B cell (primary cell): ENCODE measurements around the gene NR5A2. TPM values are rescaled to one million over a fixed set of nuclear protein-coding genes. Genes with fewer than 3 reads are reported as not detected.

Experiments
- ATAC-seq: fragments of 200-7000 bp; cut with Tn5 transposase; one replicate; pipeline ENCODE4 v1.10.0; 2021; ENCODE audit warnings: low read depth, mild to moderate bottlenecking, moderate number of reproducible peaks, moderate library complexity
- CTCF ChIA-PET: fragments of 350-600 bp; sonication (Branson Sonifier 250); formaldehyde crosslinking; loops from one replicate; lab custom pipeline; 2021; ENCODE audit warnings: antibody characterized with exemption, inconsistent platforms; lab: Charles Lee
- POLR2A ChIA-PET: fragments of 350-600 bp; sonication (Branson Sonifier 250); formaldehyde crosslinking; loops from one replicate; lab custom pipeline; 2021; ENCODE audit warnings: antibody characterized with exemption; lab: Charles Lee
- DNase-seq: peaks from one replicate; pipeline ENCODE4 v3.0.0; 2013
- H2AFZ ChIP-seq: 2 replicates; pipeline ENCODE4 v1.6.1; 2012; ENCODE audit warnings: mild to moderate bottlenecking, low read depth, low read length; ENCODE audit not compliant: insufficient read depth, poor library complexity, severe bottlenecking
- H3K27ac ChIP-seq, 2 donors: 1 replicate in 1 of 2; 2 replicates in 1 of 2; pipeline ENCODE4 v1.5.1; 2012 to 2013; ENCODE audit warnings: low read length in 2 of 2, mild to moderate bottlenecking in 2 of 2, moderate library complexity in 1 of 2
- H3K27me3 ChIP-seq, 4 experiments: fragments of 200-600 bp in 1 of 4; sonication (generic) in 1 of 4; replicated peaks in 1 of 4; 1 replicate in 2 of 4; 2 replicates in 2 of 4; pipeline versions ENCODE4 v1.6.1 to v1.7.0; 2013 to 2016; ENCODE audit warnings: low read length in 3 of 4, mild to moderate bottlenecking in 2 of 4, mixed read lengths in 1 of 4, moderate library complexity in 1 of 4; ENCODE audit not compliant: insufficient read depth in 4 of 4, control insufficient read depth in 3 of 4; ENCODE audit errors: control extremely low read depth in 1 of 4
- H3K36me3 ChIP-seq, 2 experiments: replicated peaks in 1 of 2; 1 replicate in 1 of 2; 2 replicates in 1 of 2; pipeline versions ENCODE4 v1.6.1 to v1.7.1; 2013; ENCODE audit warnings: low read length in 1 of 2; ENCODE audit not compliant: insufficient read depth in 2 of 2, control insufficient read depth in 1 of 2; ENCODE audit errors: control extremely low read depth in 1 of 2, extremely low read depth in 1 of 2
- H3K4me1 ChIP-seq, 2 donors: fragments of 200-600 bp in 1 of 2; sonication (generic) in 1 of 2; 1 replicate in 1 of 2; 2 replicates in 1 of 2; pipeline versions ENCODE4 v1.5.1 to v1.6.1; 2013 to 2017; ENCODE audit warnings: low read length in 2 of 2; ENCODE audit not compliant: control insufficient read depth in 2 of 2, insufficient read depth in 2 of 2
- H3K4me2 ChIP-seq: replicated peaks from 2 replicates; pipeline ENCODE3; 2012; ENCODE audit warnings: mild to moderate bottlenecking, low read depth, low read length; ENCODE audit not compliant: poor library complexity, severe bottlenecking
- H3K4me3 ChIP-seq, 5 experiments: fragments of 200-600 bp in 1 of 5; sonication (generic) in 1 of 5; 1 replicate in 3 of 5; 2 replicates in 2 of 5; pipeline versions ENCODE4 v1.5.1 to v1.7.0; 2011 to 2016; ENCODE audit warnings: low read length in 4 of 5, mild to moderate bottlenecking in 4 of 5, low read depth in 2 of 5, control low read depth in 1 of 5, moderate library complexity in 1 of 5; ENCODE audit not compliant: insufficient read depth in 1 of 5; ENCODE audit errors: control extremely low read depth in 1 of 5, extremely low read depth in 1 of 5
- H3K79me2 ChIP-seq: fragments of 200-600 bp; sonication (generic); one replicate; pipeline ENCODE4 v1.6.0; 2016; ENCODE audit warnings: low read length; ENCODE audit not compliant: control insufficient read depth, insufficient read depth
- H3K9ac ChIP-seq: fragments of 200-600 bp; sonication (generic); 2 replicates; pipeline ENCODE4 v1.6.1; 2017; ENCODE audit warnings: mild to moderate bottlenecking, low read length, moderate library complexity
- H3K9me3 ChIP-seq, 3 donors: one replicate each; pipeline versions ENCODE4 v1.6.1 to v1.7.1; 2013; ENCODE audit warnings: low read length in 2 of 3; ENCODE audit not compliant: control insufficient read depth in 2 of 3, insufficient read depth in 1 of 3; ENCODE audit errors: control extremely low read depth in 1 of 3
- H4K20me1 ChIP-seq: 2 replicates; pipeline ENCODE4 v1.6.0; 2012; ENCODE audit warnings: mild to moderate bottlenecking, low read length; ENCODE audit not compliant: insufficient read depth, control insufficient read depth, poor library complexity, severe bottlenecking
- H3K27ac Mint-ChIP-seq: one replicate; pipeline ENCODE4 v1.8.0; 2021; ENCODE audit warnings: mixed read lengths
- H3K27me3 Mint-ChIP-seq: one replicate; pipeline ENCODE4 v1.8.0; 2021; ENCODE audit warnings: mixed read lengths
- H3K4me1 Mint-ChIP-seq: one replicate; pipeline ENCODE4 v1.8.0; 2021; ENCODE audit warnings: mixed read lengths
- H3K4me3 Mint-ChIP-seq: one replicate; pipeline ENCODE4 v1.8.0; 2021; ENCODE audit warnings: mixed read lengths
- H3K9me3 Mint-ChIP-seq: one replicate; pipeline ENCODE4 v1.8.0; 2022; ENCODE audit warnings: mixed read lengths; ENCODE audit not compliant: insufficient read depth
- CTCF ChIP-seq: fragments of 200-600 bp; IDR thresholded peaks from one replicate; pipeline ENCODE4 v1.8.0; 2022; ENCODE audit warnings: antibody characterized with exemption, mild to moderate bottlenecking
- EZH2 ChIP-seq: IDR thresholded peaks from 2 replicates; pipeline ENCODE4 v1.6.1; 2012; ENCODE audit warnings: borderline replicate concordance, low read depth, mild to moderate bottlenecking, moderate library complexity, low read length; ENCODE audit not compliant: insufficient read depth, poor library complexity, severe bottlenecking
- WGBS: methylation state at CpG from one replicate; pipeline ENCODE4 v1.1.5; 2013; ENCODE audit warnings: missing lambda C conversion rate; ENCODE audit not compliant: insufficient coverage; 5-methylcytosine and 5-hydroxymethylcytosine counted together
- intact Hi-C: fragments of 100-400 bp; cut with micrococcal nuclease; formaldehyde crosslinking; loops from one replicate; pipeline ENCODE4 v1.10.0; 2022
- polyA plus RNA-seq: library from polyadenylated mRNA; depleted of rRNA; stranded (reverse); fragments of >200 nt; gene quantifications from 2 replicates; pipeline ENCODE4 v1.2.3, GENCODE V29; 2012
- total RNA-seq, 2 donors: library from RNA; stranded (reverse); fragments of 120-200 nt in 1 of 2; gene quantifications; 1 replicate in 1 of 2; 2 replicates in 1 of 2; pipeline versions ENCODE4 v1.2.3 to v1.2.4, GENCODE V29; 2013 to 2022

The NR5A2 gene
- total and polyA plus RNA-seq, 2 donors (not counting 1 experiment from before 2014, with no cell fraction given), result 0.07 TPM; not detected in 1

DNA sequence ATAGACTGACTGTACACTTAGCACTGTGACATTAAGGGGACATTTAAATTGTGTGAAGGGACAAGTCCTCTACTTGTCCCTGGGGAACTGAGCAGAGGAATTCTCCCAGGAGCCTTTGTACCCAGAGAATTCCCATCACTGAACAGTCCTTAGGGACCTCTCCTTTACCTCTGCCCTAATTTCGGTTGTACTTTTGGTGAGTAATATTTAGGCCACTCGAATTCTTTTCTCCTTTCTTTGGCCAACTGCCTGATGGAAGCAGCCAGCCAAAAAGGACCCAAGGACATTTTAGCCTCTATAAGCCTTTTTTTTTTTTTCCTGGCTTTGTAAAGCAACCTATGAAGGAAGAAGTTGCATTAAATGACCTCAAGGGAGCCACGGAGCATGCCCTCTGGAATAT lies 71.5 kb downstream of the NR5A2 start:
- no peak for DNase-seq
- TF ChIP-seq CTCF (no peak), EZH2 (no peak)
- no peak for ATAC-seq
- POLR2A ChIA-PET, result interaction anchor here (0.6 kb wide), 1 partner anchor 49 kb away, joined by 8 read pairs; no protein-coding TSS in a partner anchor
- Histone ChIP-seq H2AFZ (no peak overlapping the region), H3K4me1 (no peaks in the 10 kb centered on the region), H3K9me3 (no peaks in the 10 kb centered on the region), H4K20me1 (no peaks in the 10 kb centered on the region), H3K79me2 (no peaks in the 10 kb centered on the region), H3K27me3 (no peaks in the 10 kb centered on the region), H3K36me3 (no peaks in the 10 kb centered on the region), H3K4me2 (no peak overlapping the region), H3K4me3 (no peak overlapping the region), H3K9ac (no peak overlapping the region), H3K27ac (no peak overlapping the region)
- peaks cover 10% of the 10 kb centered on the region for H3K27me3 Mint-ChIP-seq
- no peaks in the 10 kb centered on the region for H3K9me3 Mint-ChIP-seq
- intact Hi-C loops, result no loop called here
- 87% methylated on average over 3 of the region's 3 CpGs for WGBS
- H3K4me3 Mint-ChIP-seq, result no peak overlapping the region
- H3K27ac Mint-ChIP-seq, result no peak overlapping the region
- CTCF ChIA-PET, result interaction anchor here (1.3 kb wide), 1 partner anchor 389 kb away, joined by 3 read pairs; no protein-coding TSS in a partner anchor
- H3K4me1 Mint-ChIP-seq, result no peaks in the 10 kb centered on the region

DNA sequence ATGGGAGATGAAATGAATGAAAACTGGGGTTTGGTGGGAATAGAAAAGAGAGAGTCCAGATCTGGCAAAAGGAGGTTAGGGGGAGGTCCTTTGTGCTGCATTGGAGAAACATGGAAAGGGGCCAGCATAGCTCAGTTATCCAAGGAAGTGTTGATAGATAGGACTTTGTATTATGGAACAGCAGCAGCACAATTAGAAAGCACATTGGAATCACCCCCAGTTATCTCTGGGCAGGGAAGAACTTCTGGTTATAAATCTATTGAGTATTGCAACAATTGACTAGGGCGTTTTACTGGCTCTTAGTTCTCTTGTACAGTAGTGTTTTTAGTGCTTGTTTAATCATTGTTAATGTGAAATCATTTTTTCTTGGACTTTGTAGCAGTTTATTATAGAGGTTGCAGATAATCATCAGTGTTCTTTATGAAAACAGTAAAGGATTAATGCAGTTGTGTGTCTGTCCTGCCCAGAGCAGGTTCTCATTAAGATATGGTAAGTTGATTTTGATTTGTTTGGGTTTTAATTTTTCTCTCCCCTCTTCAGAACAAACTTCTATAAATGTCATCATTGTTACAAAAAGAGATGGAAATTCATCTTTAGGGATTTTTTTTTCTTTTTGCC lies 76.6 kb downstream of the NR5A2 start:
- peaks cover 12% of the 10 kb centered on the region for H3K27me3 Mint-ChIP-seq
- H3K9ac ChIP-seq, result no peak overlapping the region
- H3K9me3 Mint-ChIP-seq, result no peaks in the 10 kb centered on the region
- no peak overlapping the region for H3K4me3 ChIP-seq
- H3K9me3 ChIP-seq, result no peaks in the 10 kb centered on the region
- CTCF ChIA-PET, result no interaction called here
- H3K27me3 ChIP-seq, result no peaks in the 10 kb centered on the region
- TF ChIP-seq EZH2 (no peak), CTCF (no peak)
- no peak overlapping the region for H3K27ac ChIP-seq
- H3K79me2 ChIP-seq, result no peaks in the 10 kb centered on the region
- ATAC-seq, result no peak
- WGBS, result 60% methylated on average over 1 of the region's 1 CpG
- no peak overlapping the region for H3K27ac Mint-ChIP-seq
- no peak overlapping the region for H3K4me3 Mint-ChIP-seq
- DNase-seq, result no peak
- H3K4me1 Mint-ChIP-seq, result peaks cover 5% of the 10 kb centered on the region
- H4K20me1 ChIP-seq, result no peaks in the 10 kb centered on the region
- no peak overlapping the region for H2AFZ ChIP-seq
- intact Hi-C loops, result no loop called here
- POLR2A ChIA-PET, result no interaction called here
- H3K4me1 ChIP-seq, result no peaks in the 10 kb centered on the region
- H3K4me2 ChIP-seq, result no peak overlapping the region
- H3K36me3 ChIP-seq, result no peaks in the 10 kb centered on the region
